NCI-H82 (cell line): ENCODE data around the gene TOLLIP.
A peak's percentile ranks its signal among the peaks of the same experiment; 100 is the strongest.

ENCODE experiments used
- DNase-seq: peaks from one replicate; lab custom pipeline; 2025; lab: John Stamatoyannopoulos, UW

Gene TOLLIP

DNA sequence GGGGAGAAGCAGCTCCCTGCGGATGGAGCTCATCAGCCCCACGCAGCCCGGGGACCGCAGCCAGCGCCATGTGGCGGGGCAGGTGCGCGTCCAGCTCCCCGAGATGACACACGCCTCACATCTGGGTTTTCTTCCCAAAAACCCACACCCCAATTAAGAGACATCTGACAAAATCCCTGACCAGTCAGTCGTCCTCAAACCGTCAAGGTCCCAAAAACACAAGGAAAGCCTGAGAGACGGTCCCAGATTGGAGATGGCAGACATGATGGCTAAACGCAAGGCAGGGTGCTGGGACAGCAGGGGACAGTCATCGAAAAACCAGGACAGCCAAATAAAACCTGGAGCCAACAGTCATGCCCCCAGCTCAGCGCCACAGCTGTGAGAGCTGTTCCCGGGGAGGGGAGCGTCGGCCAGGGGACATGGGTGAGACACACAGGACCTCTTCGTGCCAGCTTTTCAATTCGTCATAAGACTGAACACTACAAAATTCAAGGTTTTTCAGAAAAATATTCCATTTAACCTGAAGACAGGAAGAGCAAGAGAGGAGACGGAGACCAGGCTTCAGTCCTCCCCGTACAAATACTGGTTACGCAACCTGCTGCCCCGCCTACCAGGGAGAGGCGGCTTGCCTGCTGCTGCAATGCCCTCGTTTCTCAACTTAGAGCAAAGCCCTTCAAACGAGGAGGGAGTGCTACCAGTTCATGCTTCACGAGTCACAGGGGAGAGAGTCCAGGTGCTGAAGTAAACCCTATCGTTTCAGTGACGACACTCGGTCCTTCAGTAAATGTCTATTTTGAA is 10.5 kb downstream of the TOLLIP start:
- DNase-seq = no peak

DNA sequence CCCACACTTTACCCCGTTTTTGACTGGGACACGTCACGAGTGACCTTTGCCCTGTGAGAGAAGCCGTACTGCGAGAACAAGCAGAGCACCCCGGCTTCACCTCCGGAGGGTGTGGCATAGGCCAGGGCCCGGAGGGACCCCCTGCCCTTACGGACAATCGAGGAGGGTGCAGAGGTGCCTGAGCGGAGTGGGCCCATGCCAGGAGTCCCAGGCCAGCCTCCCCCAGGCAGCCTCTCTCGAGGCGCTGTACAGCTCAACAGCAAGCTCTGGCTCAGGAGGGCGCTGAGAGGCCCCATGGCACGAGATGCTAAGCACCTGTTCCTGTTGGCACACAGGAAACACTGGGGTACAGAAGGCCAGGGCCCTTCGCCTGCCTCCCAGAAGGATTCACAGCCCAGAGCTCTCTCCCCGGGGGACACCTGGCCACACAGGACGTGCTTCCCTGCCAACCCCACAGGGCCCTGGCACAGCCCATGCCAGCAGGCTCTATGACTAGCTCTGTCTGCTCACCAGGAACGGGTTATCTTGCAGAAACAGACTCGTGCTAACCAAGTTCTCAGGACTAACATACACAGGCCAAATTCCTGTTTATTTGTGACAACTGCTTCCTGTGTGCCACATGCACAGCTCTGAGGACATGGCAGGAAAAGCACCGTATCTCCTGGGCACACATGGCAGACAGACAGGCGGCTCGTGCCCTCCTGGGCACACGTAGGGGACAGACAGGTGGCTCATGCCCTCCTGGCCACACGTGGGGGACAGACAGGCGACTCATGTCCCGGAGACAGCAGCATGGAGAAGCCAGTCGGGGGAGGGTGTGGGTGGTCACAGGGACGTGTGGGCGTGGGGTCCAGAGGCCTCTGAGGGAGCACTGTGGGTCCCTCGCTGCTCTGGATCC is 11.6 kb downstream of the TOLLIP start:
- no peak for DNase-seq

DNA sequence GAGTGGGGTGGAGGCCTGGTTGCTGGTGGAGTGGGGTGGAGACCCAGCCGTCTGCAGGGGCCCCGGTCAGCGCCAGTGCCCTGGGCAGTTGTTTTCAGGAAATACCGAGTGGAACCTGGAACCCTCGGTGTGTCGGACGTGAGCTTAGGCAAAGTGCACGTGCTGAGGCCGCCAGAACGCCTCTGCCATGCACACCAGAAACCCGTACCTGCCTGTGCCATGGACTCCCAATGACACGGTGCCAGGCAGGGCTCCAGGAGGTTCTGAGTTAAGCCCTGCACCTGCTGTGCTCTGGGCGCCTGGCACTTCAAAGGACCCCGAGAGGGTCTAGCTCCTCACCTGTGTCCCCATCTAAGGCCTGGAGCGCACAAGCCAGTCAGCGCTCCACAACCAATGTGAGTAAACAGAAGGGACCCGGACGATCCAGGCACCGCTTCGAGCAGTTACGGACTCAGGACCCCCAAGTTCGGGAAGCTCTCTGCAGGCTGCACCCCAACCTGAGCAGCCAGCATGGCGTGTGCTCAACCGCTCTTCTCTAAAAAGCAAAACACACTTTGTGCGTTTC is 12.3 kb downstream of the TOLLIP start:
- no peak for DNase-seq

DNA sequence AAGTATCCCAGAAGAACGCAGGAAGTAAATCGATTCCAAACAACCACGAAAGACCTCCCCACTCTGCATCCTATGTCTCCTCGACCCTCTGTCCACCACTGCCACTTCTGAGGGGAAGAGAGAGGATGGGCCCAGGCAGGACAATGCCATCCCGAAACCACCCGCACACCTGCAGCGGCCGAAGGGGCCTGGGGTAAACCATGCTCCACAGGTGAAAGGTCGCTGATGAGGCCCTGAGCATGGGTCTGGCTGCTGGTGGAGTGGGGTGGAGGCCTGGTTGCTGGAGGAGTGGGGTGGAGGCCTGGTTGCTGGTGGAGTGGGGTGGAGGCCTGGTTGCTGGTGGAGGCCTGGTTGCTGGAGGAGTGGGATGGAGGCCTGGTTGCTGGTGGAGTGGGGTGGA is 13.1 kb downstream of the TOLLIP start:
- DNase-seq = no peak

DNA sequence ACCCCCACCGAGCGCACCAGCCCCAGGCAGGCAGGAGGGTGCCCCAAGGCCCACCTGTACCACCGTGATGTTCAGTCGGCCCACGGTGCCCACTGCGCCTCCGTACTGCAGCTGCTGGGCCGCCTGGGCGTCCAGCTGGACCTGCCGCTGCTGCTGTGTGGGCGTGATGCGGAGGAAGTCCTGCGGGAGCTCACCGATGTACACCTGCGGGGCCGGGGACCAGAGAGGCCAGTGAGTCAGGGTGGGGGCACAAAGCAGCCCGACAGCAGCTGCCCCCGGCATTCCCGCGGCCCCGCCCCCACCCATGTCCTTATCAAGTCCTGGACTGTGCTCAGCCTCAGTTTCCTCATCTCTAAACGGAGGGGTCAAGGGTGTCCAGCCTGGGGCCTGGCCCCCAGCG is 13.8 kb downstream of the TOLLIP start:
- no peak for DNase-seq

DNA sequence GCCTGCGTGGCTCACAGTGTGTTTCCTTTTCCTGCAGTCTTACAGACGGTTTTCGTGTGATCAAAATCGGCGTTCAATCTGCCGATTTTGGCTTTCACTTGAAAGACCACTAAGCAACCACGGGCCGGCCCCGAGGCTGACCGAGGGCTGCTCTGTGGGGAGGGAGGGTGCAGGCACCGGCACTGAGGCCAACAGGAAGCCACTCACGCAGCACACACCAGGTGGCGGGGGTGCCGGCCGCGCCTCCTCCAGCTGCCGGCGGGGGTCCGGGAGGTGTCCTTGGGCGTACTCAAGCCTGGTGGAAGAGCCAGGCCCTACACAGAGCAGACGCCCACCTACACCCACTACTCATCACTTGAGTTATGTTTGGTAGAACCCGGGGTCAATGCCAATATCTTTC is 14.3 kb downstream of the TOLLIP start:
- DNase-seq = no peak

DNA sequence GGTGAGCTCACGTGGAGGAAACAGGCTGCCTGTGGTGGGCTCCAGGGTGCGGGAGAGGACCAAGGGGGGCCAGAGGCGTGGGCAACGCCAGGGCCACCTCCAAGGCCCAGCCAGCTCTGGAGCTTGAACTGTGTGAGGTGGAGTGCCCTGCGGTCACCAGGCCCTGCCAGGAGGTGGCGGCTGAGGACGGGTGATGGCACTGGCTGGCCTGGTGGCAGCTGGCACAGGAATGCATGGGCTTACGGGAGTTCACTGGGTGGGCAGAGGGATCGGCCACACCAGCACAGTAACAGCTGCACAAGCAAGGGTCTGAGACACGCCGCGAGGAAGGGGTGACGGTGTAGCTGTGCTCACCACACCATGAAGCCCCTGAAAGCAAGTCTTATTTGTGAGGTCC is 15.8 kb downstream of the TOLLIP start:
- peak; percentile 1 for DNase-seq

DNA sequence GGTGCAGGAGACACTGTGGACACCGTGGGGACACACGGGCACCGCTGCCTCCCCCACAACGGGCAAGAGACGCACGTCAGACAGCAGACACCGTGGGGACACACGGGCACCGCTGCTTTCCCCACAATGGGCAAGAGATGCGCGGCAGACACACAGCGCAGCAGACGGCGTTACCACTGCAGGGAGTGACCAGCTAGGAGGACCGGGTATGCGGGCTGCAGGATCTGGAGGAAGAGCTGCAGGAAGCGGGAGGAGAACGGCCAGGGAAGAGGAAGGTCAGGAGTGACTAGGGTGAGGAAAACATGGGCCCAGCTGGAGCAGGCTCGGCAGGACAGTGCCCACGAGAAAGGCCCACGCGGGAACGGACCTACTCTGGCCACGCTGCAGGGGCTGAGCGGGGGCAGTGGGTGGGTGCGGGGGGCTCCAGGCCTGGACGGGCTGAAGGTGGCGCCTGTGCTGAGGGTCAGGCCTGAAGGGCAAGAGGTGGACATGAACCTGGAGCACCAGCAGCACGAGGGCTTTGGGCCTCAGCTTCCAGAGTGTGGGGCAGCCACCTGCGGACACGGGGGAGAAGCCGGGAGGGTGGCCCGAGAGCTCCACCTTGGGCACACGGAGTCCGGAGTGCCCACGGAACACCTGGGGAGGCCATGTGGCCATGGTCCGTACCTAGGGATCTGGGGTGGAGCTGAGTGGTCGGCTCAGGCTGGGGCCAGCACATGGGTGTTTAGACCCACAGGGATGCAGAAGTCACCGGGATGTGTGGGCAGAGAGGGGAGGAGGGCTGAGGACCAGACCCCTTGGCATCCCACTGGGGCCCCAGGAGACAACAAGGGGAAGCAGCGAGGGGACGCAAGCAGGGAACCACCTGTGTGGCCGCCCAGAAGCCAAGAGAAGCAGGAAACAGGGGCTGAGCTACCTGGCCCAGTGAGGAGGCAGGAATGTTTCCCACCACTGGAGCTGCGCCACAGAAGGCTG is 16.5 kb downstream of the TOLLIP start:
- no peak for DNase-seq

DNA sequence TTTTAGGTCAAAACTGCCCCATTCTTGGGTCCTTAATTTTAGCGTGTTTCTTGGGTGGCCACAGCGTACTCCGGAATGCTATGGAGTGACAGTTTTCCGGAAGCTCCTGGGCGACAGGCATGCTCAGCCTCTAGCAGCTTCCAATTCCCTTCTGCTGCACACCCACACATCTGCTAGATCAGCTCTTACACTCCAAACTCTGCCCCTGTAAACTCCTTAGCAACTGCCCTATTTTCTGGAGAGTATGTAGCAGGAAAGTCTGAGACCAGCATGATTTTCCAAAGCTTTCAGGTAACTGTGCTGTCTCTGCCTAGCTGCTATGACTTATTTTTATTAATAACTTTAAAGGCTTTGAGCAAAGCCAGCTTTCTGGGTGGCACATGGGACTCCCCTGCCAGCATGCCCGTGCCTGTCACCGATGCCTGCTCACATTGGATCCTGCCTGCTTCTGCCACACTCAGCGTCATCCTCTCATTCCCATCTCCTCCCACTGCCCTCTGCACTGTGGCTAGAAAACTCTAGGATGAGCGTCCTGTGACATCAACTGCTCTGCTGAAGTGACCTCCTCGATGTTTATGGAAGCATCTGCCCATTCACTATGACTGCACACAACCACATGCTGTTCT is 17.3 kb downstream of the TOLLIP start:
- DNase-seq = no peak

DNA sequence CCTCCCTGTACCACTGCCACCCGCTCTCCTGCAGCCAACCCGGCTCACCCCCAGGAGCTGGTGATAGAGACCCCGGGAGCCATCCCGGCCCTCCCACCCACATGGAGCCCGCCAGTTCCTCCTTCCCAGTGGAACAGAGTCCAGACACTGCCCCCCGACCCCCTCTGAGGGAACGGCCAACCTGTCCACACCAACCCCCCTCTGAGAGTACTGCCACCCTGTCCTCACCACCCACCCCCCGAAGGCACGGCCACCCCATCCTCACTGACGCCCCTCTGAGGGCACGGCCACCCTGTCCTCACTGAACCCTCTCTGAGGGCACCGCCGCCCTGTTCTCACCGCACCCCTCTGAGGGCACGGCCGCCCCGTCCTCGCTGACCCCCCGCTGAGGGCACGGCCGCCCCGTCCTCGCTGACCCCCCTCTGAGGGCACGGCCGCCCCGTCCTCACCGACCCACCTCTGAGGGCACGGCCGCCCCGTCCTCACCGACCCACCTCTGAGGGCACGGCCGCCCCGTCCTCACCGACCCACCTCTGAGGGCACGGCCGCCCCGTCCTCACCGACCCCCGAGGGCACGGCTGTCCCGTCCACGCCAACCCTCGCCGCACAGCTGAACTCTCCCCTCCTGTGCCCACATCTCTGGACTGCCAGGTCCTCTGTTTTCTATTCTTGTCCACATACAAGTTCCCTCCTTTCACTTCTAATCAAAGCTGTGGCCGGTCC is 18.0 kb downstream of the TOLLIP start:
- DNase-seq = no peak

DNA sequence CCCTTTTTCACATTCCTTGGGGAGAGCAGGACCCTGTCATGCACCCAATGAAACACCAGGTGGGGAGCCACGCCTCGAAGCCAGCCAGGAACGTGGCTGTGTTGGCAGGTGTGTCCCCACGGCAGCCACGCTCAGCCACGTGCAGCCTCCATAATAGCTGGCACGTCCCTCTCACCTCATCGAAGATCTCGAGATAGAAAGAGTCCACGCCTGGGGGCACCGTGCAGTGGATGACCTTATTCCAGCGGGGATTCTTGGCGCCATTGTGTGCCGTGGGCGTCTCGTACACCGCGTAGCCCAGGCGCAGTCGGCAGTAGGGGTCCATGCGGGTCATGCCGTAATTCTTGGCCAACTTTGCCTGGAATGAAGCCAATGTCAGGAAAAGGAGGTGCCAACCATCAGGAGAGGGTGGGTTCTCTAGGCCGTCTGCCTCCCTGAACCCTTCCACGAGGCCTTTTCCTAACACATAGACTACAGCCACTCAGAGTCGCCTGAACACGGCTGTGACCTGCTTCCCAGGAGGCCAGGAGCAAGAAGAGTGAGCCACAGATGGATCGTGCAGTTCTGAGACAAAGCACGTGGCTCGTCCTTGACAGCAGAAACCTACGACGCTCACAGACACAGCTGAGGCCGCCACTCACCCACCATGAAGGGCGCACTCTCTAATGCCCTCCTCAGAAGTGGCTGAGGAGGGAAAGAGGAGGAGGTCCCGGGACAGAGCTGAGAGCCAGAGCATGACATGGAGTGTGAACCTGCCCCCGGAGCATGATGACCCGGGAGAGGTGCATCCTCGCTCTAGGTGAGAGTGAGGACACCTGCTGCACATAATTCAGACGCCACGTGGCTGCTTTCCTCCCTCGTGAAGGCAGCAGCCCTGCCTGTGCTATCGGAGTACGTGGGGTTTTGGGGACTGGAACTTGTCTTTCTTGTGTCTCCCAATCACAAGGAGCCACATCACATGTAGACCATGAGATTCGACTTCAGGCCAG is 19.1 kb downstream of the TOLLIP start:
- no peak for DNase-seq

DNA sequence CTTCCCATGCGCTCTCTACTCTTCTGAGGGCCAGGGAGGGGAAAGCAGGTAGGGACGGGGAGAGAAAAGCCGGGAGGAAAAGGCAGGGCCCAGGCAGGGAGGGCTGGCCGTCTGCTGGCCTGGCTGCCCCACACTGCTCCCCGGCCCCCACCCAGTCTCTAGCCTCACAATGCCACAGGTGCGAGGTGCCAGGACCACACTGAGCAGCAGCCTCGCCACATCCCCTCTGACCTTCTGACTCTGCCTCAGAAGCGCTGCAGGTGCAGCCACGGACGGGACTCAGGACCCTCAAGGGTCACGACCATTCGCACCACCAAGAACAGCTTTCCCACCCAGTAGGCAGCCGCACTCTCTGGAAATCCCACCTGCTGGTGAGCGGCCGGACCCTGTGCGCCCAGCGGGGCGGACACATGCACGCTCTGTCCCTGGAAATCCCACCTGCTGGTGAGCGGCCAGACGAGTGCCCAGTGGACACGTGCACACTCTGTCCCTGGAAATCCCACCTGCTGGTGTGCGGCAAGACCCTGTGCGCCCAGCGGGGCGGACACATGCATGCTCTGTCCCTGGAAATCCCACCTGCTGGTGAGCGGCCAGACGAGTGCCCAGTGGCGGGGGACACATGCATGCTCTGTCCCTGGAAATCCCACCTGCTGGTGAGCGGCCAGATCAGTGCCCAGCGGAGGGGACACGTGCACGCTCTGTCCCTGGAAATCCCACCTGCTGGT is 20.1 kb downstream of the TOLLIP start:
- DNase-seq = no peak

DNA sequence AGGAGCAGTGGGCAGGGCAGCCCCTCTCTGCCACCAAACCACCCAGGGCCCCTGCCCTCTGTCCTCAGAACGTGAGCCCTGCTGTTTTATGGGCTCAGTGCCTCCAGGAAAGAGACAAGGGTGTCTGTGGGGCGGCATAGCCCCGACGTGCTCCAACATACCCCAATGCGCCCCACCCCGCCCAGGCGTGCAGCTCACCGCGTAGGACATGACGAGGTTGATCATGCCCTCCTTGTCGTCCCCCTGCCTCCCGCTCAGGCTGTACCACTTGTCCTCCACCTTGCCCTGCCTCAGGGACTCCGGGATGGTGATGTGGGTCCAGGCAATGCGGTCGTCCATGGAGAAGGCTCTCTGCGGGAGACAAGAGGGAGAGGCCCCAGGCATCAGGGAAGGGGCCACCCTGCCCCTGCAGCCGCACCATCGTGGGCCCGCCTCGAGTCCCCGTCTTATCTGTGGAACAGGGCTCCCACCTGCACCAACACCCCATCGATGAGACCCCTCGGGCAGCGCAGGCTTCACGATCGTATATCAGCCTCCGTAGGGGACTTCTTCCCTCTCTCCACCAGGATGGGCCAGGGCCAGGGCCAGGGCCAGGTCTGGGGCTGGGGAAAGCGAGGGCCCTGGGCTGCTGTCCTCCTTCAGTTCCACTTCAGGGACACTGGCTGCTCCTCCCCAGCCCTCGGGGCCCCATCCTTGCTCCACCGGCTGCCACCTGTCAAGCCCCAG is 20.8 kb downstream of the TOLLIP start:
- no peak for DNase-seq

DNA sequence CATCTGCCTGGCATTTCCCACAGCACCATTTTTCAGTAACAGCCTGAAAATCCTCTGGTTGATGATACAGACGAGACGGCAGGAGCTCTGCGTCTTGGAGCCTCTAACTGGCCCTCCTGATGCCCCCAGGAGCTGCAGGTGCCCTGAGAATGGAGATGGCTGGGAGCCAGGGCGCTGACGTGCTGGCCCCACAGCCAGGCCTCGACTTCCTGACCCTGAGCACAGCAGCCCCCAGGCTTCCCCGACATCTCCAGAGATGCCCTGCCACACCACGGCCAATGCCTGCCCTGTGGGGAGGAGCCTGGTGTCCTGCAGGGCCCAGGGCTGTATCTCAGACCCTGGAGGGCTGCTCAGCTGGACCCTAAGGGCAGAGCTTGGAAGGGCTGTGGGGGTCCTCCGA is 21.5 kb downstream of the TOLLIP start:
- DNase-seq = no peak

DNA sequence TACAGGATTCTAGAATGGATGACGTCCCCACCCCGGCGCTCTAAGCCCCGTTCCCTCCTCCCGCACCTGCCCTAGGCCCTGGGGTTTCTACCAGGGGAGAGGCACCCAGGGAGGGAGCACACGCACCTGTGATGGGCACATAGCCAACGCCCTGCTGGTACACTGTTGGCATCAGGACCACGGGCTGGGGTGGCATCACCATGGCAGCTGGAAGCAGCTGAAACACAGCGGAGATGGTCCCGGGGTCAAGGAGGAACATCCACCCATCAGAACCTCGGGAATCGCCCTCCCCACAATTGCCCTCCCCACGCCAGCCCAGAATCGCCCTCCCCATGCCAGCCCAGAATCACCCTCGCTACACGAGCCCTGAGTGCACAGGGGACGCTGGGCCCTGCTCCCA is 23.6 kb downstream of the TOLLIP start:
- no peak for DNase-seq

DNA sequence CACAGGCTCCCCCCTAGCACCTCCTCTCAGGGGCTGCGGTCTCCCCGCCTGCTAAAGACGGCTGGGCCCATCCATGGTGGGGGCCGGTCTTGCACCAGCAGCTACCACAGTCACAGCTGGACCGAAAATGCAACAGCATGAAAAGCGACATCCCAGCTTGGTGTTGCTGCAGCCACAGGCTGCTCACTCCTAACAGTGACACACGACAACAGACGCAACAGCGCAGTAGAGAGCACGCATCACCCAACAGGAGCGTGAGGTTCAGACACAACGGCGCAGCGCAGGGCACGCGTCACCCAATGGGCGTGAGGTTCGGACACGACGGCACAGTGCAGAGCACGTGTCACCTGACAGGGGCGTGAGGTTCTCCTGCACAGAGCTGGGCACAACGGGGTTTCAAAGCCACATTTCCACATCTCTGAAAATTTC is 24.1 kb downstream of the TOLLIP start:
- no peak for DNase-seq

DNA sequence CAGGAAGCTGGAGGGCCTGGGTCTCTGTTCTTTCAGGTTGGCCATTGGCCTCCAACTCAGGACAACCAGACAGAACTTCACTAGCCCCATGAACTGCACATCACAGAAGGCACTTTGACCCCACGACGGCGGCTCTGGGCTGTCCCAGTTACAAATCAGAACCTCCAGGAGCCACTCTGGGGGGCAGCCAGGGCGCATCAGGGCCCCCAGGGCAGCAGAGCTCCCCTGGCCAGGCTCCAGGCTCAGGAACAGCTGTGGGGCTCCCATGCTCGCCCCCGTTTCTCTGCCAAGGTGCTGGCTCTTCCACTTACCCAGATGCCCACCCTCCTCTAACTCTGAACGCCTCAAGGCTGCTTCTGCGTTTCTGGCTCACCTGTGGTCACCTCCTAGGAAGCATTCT is 25.5 kb downstream of the TOLLIP start:
- no peak for DNase-seq

DNA sequence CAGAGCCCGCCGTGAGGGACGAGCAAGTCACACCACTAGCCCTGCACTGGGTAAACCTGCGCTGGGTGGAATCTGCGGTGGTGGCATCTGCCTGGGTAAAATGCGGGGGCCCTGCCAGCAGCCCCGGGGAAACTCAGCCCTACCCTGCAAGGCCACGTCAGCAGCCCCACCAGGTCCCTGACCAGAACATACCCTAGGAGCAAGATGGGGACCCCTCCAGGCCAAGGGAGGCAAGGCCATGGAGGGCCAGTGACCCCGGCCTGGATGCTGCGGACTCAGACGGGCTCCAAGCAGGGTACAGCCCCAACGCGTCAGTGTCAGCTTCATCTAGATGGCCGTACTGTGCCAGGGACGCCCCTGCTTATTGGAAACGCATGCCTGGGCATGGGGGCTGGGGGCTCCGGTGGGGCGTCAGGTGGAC is 26.3 kb downstream of the TOLLIP start:
- DNase-seq = no peak
